Body of pancreas (tissue), 4 donors: Measurements from ENCODE around the gene BIRC6.

Source experiments
- CTCF ChIP-seq, 7 experiments: fragments of 450-650 bp in 4 of 7; fragments of 200-600 bp in 3 of 7; sonication (generic) in 3 of 7; IDR thresholded peaks; one replicate each; pipeline ENCODE4 v1.5.1; 2016 to 2019; ENCODE audit warnings: antibody characterized with exemption in 7 of 7
- POLR2A ChIP-seq, 3 donors: fragments of 450-650 bp; IDR thresholded peaks; one replicate each; pipeline ENCODE4 v1.6.1; 2016; ENCODE audit warnings: antibody characterized with exemption in 3 of 3, mild to moderate bottlenecking in 2 of 3

- TF ChIP-seq CTCF (IDR thresholded peaks at IDR 0.05) (no peak), POLR2A (IDR thresholded peaks at IDR 0.05) (no peak)
Observed at GRCh38 chr2:32417659-32418058, 60.8 kb downstream of the BIRC6 start.
